Frontal cortex (tissue), 4 donors: Measurements from ENCODE around the gene SRCIN1. TPM values are rescaled to one million over a fixed set of nuclear protein-coding genes. Genes with fewer than 3 reads are reported as not detected.
A peak's percentile ranks its signal among the peaks of the same experiment; 100 is the strongest.

ENCODE experiments used
- DNase-seq, 2 donors: peaks; one replicate each; pipeline ENCODE4 v3.0.0; 2012; ENCODE audit warnings: low spot score in 2 of 2
- FAIRE-seq: peaks from 2 replicates; lab custom pipeline; 2012; peaks lifted over from hg19 to GRCh38; lab: Jason Lieb, UNC
- total RNA-seq: library from RNA; depleted of rRNA; stranded (reverse); fragments of >200 nt; gene quantifications from one replicate; pipeline ENCODE4 v1.2.3, GENCODE V29; 2014
- donor health status: control.
- donor health status: control.
- donor health status: control.

Gene SRCIN1
- total RNA-seq, 1 donor from 2014 or later = 23.6 TPM

GRCh38 chr17:38617074-38617860 is 11.5 kb upstream of the SRCIN1 start:
- FAIRE-seq = no peak
- DNase-seq = no peak

- FAIRE-seq (no peak), DNase-seq (no peak)
Measured at GRCh38 chr17:38616361-38616760, 10.6 kb upstream of the SRCIN1 start.

- FAIRE-seq = no peak
- DNase-seq = no peak
Measured at GRCh38 chr17:38613981-38614779, 8.4 kb upstream of the SRCIN1 start.

- FAIRE-seq (no peak), DNase-seq (no peak)
Measured at GRCh38 chr17:38613525-38613980, 7.8 kb upstream of the SRCIN1 start.

GRCh38 chr17:38611872-38612376 is 6.2 kb upstream of the SRCIN1 start:
- FAIRE-seq (no peak), DNase-seq (no peak)

- no peak for FAIRE-seq
- no peak for DNase-seq
Measured at GRCh38 chr17:38611070-38611786, 5.5 kb upstream of the SRCIN1 start.

GRCh38 chr17:38609280-38610031 is 3.7 kb upstream of the SRCIN1 start:
- FAIRE-seq (no peak), DNase-seq (no peak)

GRCh38 chr17:38608648-38609047 is 2.9 kb upstream of the SRCIN1 start:
- FAIRE-seq (no peak), DNase-seq (no peak)

GRCh38 chr17:38606646-38607611 is 1.2 kb upstream of the SRCIN1 start:
- no peak for FAIRE-seq
- peak; percentile 74 to 83 for DNase-seq

GRCh38 chr17:38605411-38605840 is 326 bp downstream of the SRCIN1 start:
- no peak for FAIRE-seq
- DNase-seq = peak in 1 of 2 donors; percentile 58

GRCh38 chr17:38604479-38605403 is 1.0 kb downstream of the SRCIN1 start:
- FAIRE-seq (no peak), DNase-seq (peak; percentile 75 to 76)

GRCh38 chr17:38603786-38604478 is 1.8 kb downstream of the SRCIN1 start:
- FAIRE-seq = no peak
- no peak for DNase-seq

GRCh38 chr17:38602956-38603785 is 2.6 kb downstream of the SRCIN1 start:
- FAIRE-seq (no peak), DNase-seq (no peak)

- FAIRE-seq (no peak), DNase-seq (no peak)
Measured at GRCh38 chr17:38602453-38602852, 3.3 kb downstream of the SRCIN1 start.

GRCh38 chr17:38601539-38602351 is 4.0 kb downstream of the SRCIN1 start:
- no peak for DNase-seq
- no peak for FAIRE-seq
